Tibial artery (tissue), 4 donors: ENCODE results near the gene GRHL3.

Experiments used
- DNase-seq, 2 donors: peaks; one replicate each; pipeline ENCODE4 v3.0.0-alpha.2; 2019
- H3K27ac ChIP-seq, 2 donors: fragments of 200-600 bp; sonication (generic) in 1 of 2; 1 replicate in 1 of 2; 2 replicates in 1 of 2; pipeline ENCODE4 v1.5.1; 2018 to 2019; ENCODE audit warnings: mild to moderate bottlenecking in 1 of 2
- H3K27me3 ChIP-seq, 2 donors: fragments of 200-600 bp; sonication (generic) in 1 of 2; one replicate each; pipeline versions ENCODE4 v1.5.1 to v1.6.0; 2016 to 2019
- H3K36me3 ChIP-seq, 3 donors: fragments of 200-600 bp; sonication (generic) in 2 of 3; one replicate each; pipeline ENCODE4 v1.5.1; 2016 to 2019; ENCODE audit warnings: mild to moderate bottlenecking in 2 of 3
- H3K4me1 ChIP-seq, 4 donors: fragments of 200-600 bp; sonication (generic) in 2 of 4; 1 replicate in 3 of 4; 2 replicates in 1 of 4; pipeline ENCODE4 v1.5.1; 2016 to 2019
- H3K4me3 ChIP-seq, 2 donors: fragments of 200-600 bp; sonication (generic) in 1 of 2; 1 replicate in 1 of 2; 2 replicates in 1 of 2; pipeline ENCODE4 v1.5.1; 2018 to 2019; ENCODE audit warnings: mild to moderate bottlenecking in 2 of 2
- H3K9me3 ChIP-seq, 3 donors: fragments of 200-600 bp; sonication (generic) in 1 of 3; one replicate each; pipeline ENCODE4 v1.5.1; 2016 to 2019
- CTCF ChIP-seq, 2 experiments: fragments of 200-600 bp in 1 of 2; fragments of 450-650 bp in 1 of 2; IDR thresholded peaks; one replicate each; pipeline ENCODE4 v1.5.1; 2017 to 2019; ENCODE audit warnings: antibody characterized with exemption in 2 of 2, mild to moderate bottlenecking in 1 of 2, moderate library complexity in 1 of 2
- intact Hi-C: fragments of 100-400 bp; cut with DNase I; formaldehyde crosslinking; loops from one replicate; pipeline ENCODE4 v1.15.0; 2023; ENCODE audit warnings: low total_unique reads

GRHL3 gene

GRCh38 chr1:24311741-24312140 lies 7.4 kb upstream of the GRHL3 start:
- DNase-seq = no peak
- TF ChIP-seq CTCF (IDR thresholded peaks at IDR 0.05) = no peak
- no peaks in the 10 kb centered on the region for H3K36me3 ChIP-seq
- no peaks in the 10 kb centered on the region for H3K9me3 ChIP-seq
- no peak overlapping the region for H3K27ac ChIP-seq
- H3K4me3 ChIP-seq = no peak overlapping the region
- no peaks in the 10 kb centered on the region for H3K4me1 ChIP-seq
- intact Hi-C loops = no loop called here
- peaks cover 0 to 27% of the 10 kb centered on the region in 2 donors for H3K27me3 ChIP-seq

GRCh38 chr1:24315391-24315790 lies 3.8 kb upstream of the GRHL3 start:
- peaks cover 0 to 11% (median 2%) of the 10 kb centered on the region in 4 donors for H3K4me1 ChIP-seq
- H3K4me3 ChIP-seq = no peak overlapping the region
- no peak for TF ChIP-seq CTCF (IDR thresholded peaks at IDR 0.05)
- DNase-seq = peak in 1 of 2 donors; percentile 15
- intact Hi-C loops = no loop called here
- H3K9me3 ChIP-seq = no peaks in the 10 kb centered on the region
- no peak overlapping the region for H3K27ac ChIP-seq
- H3K36me3 ChIP-seq = no peaks in the 10 kb centered on the region
- peaks cover 0 to 51% of the 10 kb centered on the region in 2 donors for H3K27me3 ChIP-seq

GRCh38 chr1:24316645-24317044 lies 2.5 kb upstream of the GRHL3 start:
- DNase-seq = no peak
- Histone ChIP-seq H3K4me1 (peaks cover 0 to 17% (median 7%) of the 10 kb centered on the region in 4 donors), H3K9me3 (no peaks in the 10 kb centered on the region), H3K36me3 (no peaks in the 10 kb centered on the region), H3K27ac (no peak overlapping the region), H3K4me3 (no peak overlapping the region), H3K27me3 (peaks cover 0 to 63% of the 10 kb centered on the region in 2 donors)
- no peak for TF ChIP-seq CTCF (IDR thresholded peaks at IDR 0.05)
- intact Hi-C loops = no loop called here

GRCh38 chr1:24317081-24317480 lies 2.1 kb upstream of the GRHL3 start:
- Histone ChIP-seq H3K27me3 (peaks cover 0 to 67% of the 10 kb centered on the region in 2 donors), H3K36me3 (no peaks in the 10 kb centered on the region), H3K4me1 (peaks cover 0 to 22% (median 11%) of the 10 kb centered on the region in 4 donors), H3K9me3 (no peaks in the 10 kb centered on the region), H3K27ac (no peak overlapping the region), H3K4me3 (no peak overlapping the region)
- intact Hi-C loops = no loop called here
- no peak for DNase-seq
- no peak for TF ChIP-seq CTCF (IDR thresholded peaks at IDR 0.05)

- intact Hi-C loops = no loop called here
- peaks cover 0 to 67% of the 10 kb centered on the region in 2 donors for H3K27me3 ChIP-seq
- TF ChIP-seq CTCF (IDR thresholded peaks at IDR 0.05) = no peak
- no peak overlapping the region for H3K27ac ChIP-seq
- no peak overlapping the region for H3K4me3 ChIP-seq
- H3K36me3 ChIP-seq = no peaks in the 10 kb centered on the region
- DNase-seq = no peak
- no peaks in the 10 kb centered on the region for H3K9me3 ChIP-seq
- peaks cover 0 to 31% (median 16%) of the 10 kb centered on the region in 4 donors for H3K4me1 ChIP-seq
Measured at GRCh38 chr1:24317956-24318614, 1.1 kb upstream of the GRHL3 start.
